ENCODE data around the gene ADAMTS12.

Gene ADAMTS12

GRCh38 chr5:33938881-33939280 is 47.1 kb upstream of the ADAMTS12 start:
- H2BK5ac ChIP-seq (ENCODE audit: low read depth, low read length, poor library complexity, severe bottlenecking) = no peak overlapping the region
- H3K4me3 ChIP-seq (ENCODE audit: insufficient read depth in 1 of 2, low read depth in 1 of 2, low read length in 2 of 2) = no peak overlapping the region
- H3K9ac ChIP-seq (ENCODE audit: low read length) = no peak overlapping the region
- H3K36me3 ChIP-seq (ENCODE audit: control insufficient read depth in 1 of 2, insufficient read depth in 2 of 2, low read depth in 1 of 2, low read length in 2 of 2) = no peaks in the 10 kb centered on the region
- H3K4me1 ChIP-seq (ENCODE audit: control insufficient read depth, insufficient read depth, low read depth, low read length) = peaks cover 8% of the 10 kb centered on the region
- no peak overlapping the region for H2BK15ac ChIP-seq (ENCODE audit: low read depth, poor library complexity, severe bottlenecking)
- no peak for DNase-seq
- no peak overlapping the region for H3K14ac ChIP-seq (ENCODE audit: low read length in 2 of 2)
- H2AK5ac ChIP-seq (ENCODE audit: low read length, severe bottlenecking) = no peak overlapping the region
- H3K4me2 ChIP-seq (ENCODE audit: low read length, poor library complexity, severe bottlenecking) = no peak overlapping the region
- H2BK12ac ChIP-seq (ENCODE audit: low read length in 2 of 2) = no peak overlapping the region
- no peak overlapping the region for H3K18ac ChIP-seq (ENCODE audit: low read depth in 1 of 2, low read length in 2 of 2)
- H3K27me3 ChIP-seq (ENCODE audit: control insufficient read depth in 1 of 2, insufficient read depth in 1 of 2, low read length in 2 of 2) = peaks cover 41 to 60% of the 10 kb centered on the region in 2 experiments
- no peak overlapping the region for H3K27ac ChIP-seq (ENCODE audit: low read length, poor library complexity, severe bottlenecking)
- H2AFZ ChIP-seq (ENCODE audit: low read depth, low read length) = no peak overlapping the region
- no peak overlapping the region for H2BK120ac ChIP-seq (ENCODE audit: low read depth, low read length)
- no peak overlapping the region for H3K4ac ChIP-seq (ENCODE audit: low read depth in 1 of 2, low read length in 2 of 2)
- 92% methylated on average over 15 of the region's 15 CpGs for WGBS
- no peak overlapping the region for H4K91ac ChIP-seq (ENCODE audit: low read length)
- H3K79me1 ChIP-seq (replicated peaks; ENCODE audit: low read length, poor library complexity, severe bottlenecking) = no peaks in the 10 kb centered on the region
- H3K9me3 ChIP-seq (ENCODE audit: control insufficient read depth, low read length) = no peaks in the 10 kb centered on the region
- no peak overlapping the region for H3K23ac ChIP-seq (ENCODE audit: low read length in 2 of 2)
- H4K8ac ChIP-seq (ENCODE audit: low read length) = no peak overlapping the region

- H3K9me3 ChIP-seq (ENCODE audit: control insufficient read depth, low read length) = no peaks in the 10 kb centered on the region
- no peak overlapping the region for H2BK12ac ChIP-seq (ENCODE audit: low read length in 2 of 2)
- H3K27ac ChIP-seq (ENCODE audit: low read length, poor library complexity, severe bottlenecking) = no peak overlapping the region
- H4K8ac ChIP-seq (ENCODE audit: low read length) = no peak overlapping the region
- DNase-seq = no peak
- H3K14ac ChIP-seq (ENCODE audit: low read length in 2 of 2) = no peak overlapping the region
- no peak overlapping the region for H3K23ac ChIP-seq (ENCODE audit: low read length in 2 of 2)
- H3K79me1 ChIP-seq (replicated peaks; ENCODE audit: low read length, poor library complexity, severe bottlenecking) = no peaks in the 10 kb centered on the region
- H3K4me2 ChIP-seq (ENCODE audit: low read length, poor library complexity, severe bottlenecking) = no peak overlapping the region
- no peak overlapping the region for H3K18ac ChIP-seq (ENCODE audit: low read depth in 1 of 2, low read length in 2 of 2)
- no peak overlapping the region for H3K4me3 ChIP-seq (ENCODE audit: insufficient read depth in 1 of 2, low read depth in 1 of 2, low read length in 2 of 2)
- WGBS = 92% methylated on average over 14 of the region's 14 CpGs
- H2BK15ac ChIP-seq (ENCODE audit: low read depth, poor library complexity, severe bottlenecking) = no peak overlapping the region
- no peak overlapping the region for H2BK5ac ChIP-seq (ENCODE audit: low read depth, low read length, poor library complexity, severe bottlenecking)
- H2AK5ac ChIP-seq (ENCODE audit: low read length, severe bottlenecking) = no peak overlapping the region
- H3K9ac ChIP-seq (ENCODE audit: low read length) = no peak overlapping the region
- peaks cover 40 to 60% of the 10 kb centered on the region in 2 experiments for H3K27me3 ChIP-seq (ENCODE audit: control insufficient read depth in 1 of 2, insufficient read depth in 1 of 2, low read length in 2 of 2)
- H3K36me3 ChIP-seq (ENCODE audit: control insufficient read depth in 1 of 2, insufficient read depth in 2 of 2, low read depth in 1 of 2, low read length in 2 of 2) = no peaks in the 10 kb centered on the region
- H4K91ac ChIP-seq (ENCODE audit: low read length) = no peak overlapping the region
- H3K4ac ChIP-seq (ENCODE audit: low read depth in 1 of 2, low read length in 2 of 2) = no peak overlapping the region
- H2BK120ac ChIP-seq (ENCODE audit: low read depth, low read length) = no peak overlapping the region
- no peak overlapping the region for H2AFZ ChIP-seq (ENCODE audit: low read depth, low read length)
- peaks cover 8% of the 10 kb centered on the region for H3K4me1 ChIP-seq (ENCODE audit: control insufficient read depth, insufficient read depth, low read depth, low read length)
Observed at GRCh38 chr5:33938507-33938796, 46.7 kb upstream of the ADAMTS12 start.

- no peak for DNase-seq
- WGBS = 93% methylated on average over 54 of the region's 54 CpGs
- no peaks in the 10 kb centered on the region for H3K36me3 ChIP-seq (ENCODE audit: control insufficient read depth in 1 of 2, insufficient read depth in 2 of 2, low read depth in 1 of 2, low read length in 2 of 2)
Observed at GRCh38 chr5:33937707-33938506, 46.1 kb upstream of the ADAMTS12 start.

GRCh38 chr5:33937017-33937706 is 45.4 kb upstream of the ADAMTS12 start:
- WGBS = 98% methylated on average over 54 of the region's 54 CpGs
- H3K9me3 ChIP-seq (ENCODE audit: control insufficient read depth, low read length) = no peaks in the 10 kb centered on the region

More at GRCh38 chr5:33937707-33938506, 46.1 kb upstream of the ADAMTS12 start:
- Histone ChIP-seq H2AK5ac (ENCODE audit: low read length, severe bottlenecking) (no peak overlapping the region), H3K23ac (ENCODE audit: low read length in 2 of 2) (no peak overlapping the region), H3K4me2 (ENCODE audit: low read length, poor library complexity, severe bottlenecking) (no peak overlapping the region), H2AFZ (ENCODE audit: low read depth, low read length) (no peak overlapping the region), H3K9ac (ENCODE audit: low read length) (no peak overlapping the region), H2BK120ac (ENCODE audit: low read depth, low read length) (no peak overlapping the region), H3K9me3 (ENCODE audit: control insufficient read depth, low read length) (no peaks in the 10 kb centered on the region), H2BK5ac (ENCODE audit: low read depth, low read length, poor library complexity, severe bottlenecking) (no peak overlapping the region), H3K79me1 (replicated peaks; ENCODE audit: low read length, poor library complexity, severe bottlenecking) (no peaks in the 10 kb centered on the region), H4K91ac (ENCODE audit: low read length) (no peak overlapping the region), H3K14ac (ENCODE audit: low read length in 2 of 2) (peak overlapping the region in 1 of 2 experiments; percentile 6), H3K27me3 (ENCODE audit: control insufficient read depth in 1 of 2, insufficient read depth in 1 of 2, low read length in 2 of 2) (peaks cover 35 to 60% of the 10 kb centered on the region in 2 experiments), H3K4me1 (ENCODE audit: control insufficient read depth, insufficient read depth, low read depth, low read length) (peaks cover 8% of the 10 kb centered on the region), H3K4ac (ENCODE audit: low read depth in 1 of 2, low read length in 2 of 2) (no peak overlapping the region), H2BK15ac (ENCODE audit: low read depth, poor library complexity, severe bottlenecking) (no peak overlapping the region), H2BK12ac (ENCODE audit: low read length in 2 of 2) (no peak overlapping the region), H3K27ac (ENCODE audit: low read length, poor library complexity, severe bottlenecking) (no peak overlapping the region), H3K18ac (ENCODE audit: low read depth in 1 of 2, low read length in 2 of 2) (no peak overlapping the region), H4K8ac (ENCODE audit: low read length) (no peak overlapping the region), H3K4me3 (ENCODE audit: insufficient read depth in 1 of 2, low read depth in 1 of 2, low read length in 2 of 2) (no peak overlapping the region)

More at GRCh38 chr5:33937017-33937706, 45.4 kb upstream of the ADAMTS12 start:
- no peak overlapping the region for H3K14ac ChIP-seq (ENCODE audit: low read length in 2 of 2)
- no peak overlapping the region for H2BK15ac ChIP-seq (ENCODE audit: low read depth, poor library complexity, severe bottlenecking)
- no peaks in the 10 kb centered on the region for H3K36me3 ChIP-seq (ENCODE audit: control insufficient read depth in 1 of 2, insufficient read depth in 2 of 2, low read depth in 1 of 2, low read length in 2 of 2)
- H3K9ac ChIP-seq (ENCODE audit: low read length) = no peak overlapping the region
- no peak for DNase-seq
- H3K18ac ChIP-seq (ENCODE audit: low read depth in 1 of 2, low read length in 2 of 2) = no peak overlapping the region
- H3K4ac ChIP-seq (ENCODE audit: low read depth in 1 of 2, low read length in 2 of 2) = no peak overlapping the region
- no peak overlapping the region for H3K23ac ChIP-seq (ENCODE audit: low read length in 2 of 2)
- no peaks in the 10 kb centered on the region for H3K79me1 ChIP-seq (replicated peaks; ENCODE audit: low read length, poor library complexity, severe bottlenecking)
- no peak overlapping the region for H4K91ac ChIP-seq (ENCODE audit: low read length)
- no peak overlapping the region for H4K8ac ChIP-seq (ENCODE audit: low read length)
- no peak overlapping the region for H3K4me2 ChIP-seq (ENCODE audit: low read length, poor library complexity, severe bottlenecking)
- no peak overlapping the region for H2BK5ac ChIP-seq (ENCODE audit: low read depth, low read length, poor library complexity, severe bottlenecking)
- H2BK120ac ChIP-seq (ENCODE audit: low read depth, low read length) = no peak overlapping the region
- H3K4me1 ChIP-seq (ENCODE audit: control insufficient read depth, insufficient read depth, low read depth, low read length) = peaks cover 8% of the 10 kb centered on the region
- no peak overlapping the region for H2AFZ ChIP-seq (ENCODE audit: low read depth, low read length)
- H2BK12ac ChIP-seq (ENCODE audit: low read length in 2 of 2) = no peak overlapping the region
- H3K4me3 ChIP-seq (ENCODE audit: insufficient read depth in 1 of 2, low read depth in 1 of 2, low read length in 2 of 2) = peak overlapping the region in 1 of 2 experiments; percentile 85
- H3K27me3 ChIP-seq (ENCODE audit: control insufficient read depth in 1 of 2, insufficient read depth in 1 of 2, low read length in 2 of 2) = peaks cover 27 to 53% of the 10 kb centered on the region in 2 experiments
- H3K27ac ChIP-seq (ENCODE audit: low read length, poor library complexity, severe bottlenecking) = no peak overlapping the region
- no peak overlapping the region for H2AK5ac ChIP-seq (ENCODE audit: low read length, severe bottlenecking)

Data from mesenchymal stem cell (in vitro differentiated cells and primary cell).